HG03575 (cell line): ENCODE measurements around the gene STAM2.
"Not testable (repeated sequence)": the region's sequence is repeated elsewhere in the genome, so short reads cannot be mapped to it uniquely, and the experiment has no call there.

Experiments
- ATAC-seq: cut with Tn5 transposase; IDR thresholded peaks from one replicate; pipeline ENCODE4 v1.9.1; 2021; ENCODE audit not compliant: unreplicated experiment, insufficient number of reproducible peaks, low FRiP score; ENCODE audit errors: extremely low read depth

The STAM2 gene

GRCh38 chr2:152122161-152122560 lies 53.4 kb downstream of the STAM2 start:
- no peak for ATAC-seq

- no peak for ATAC-seq
Measured at GRCh38 chr2:152120430-152120829, 55.1 kb downstream of the STAM2 start.

GRCh38 chr2:152115952-152116351 lies 59.6 kb downstream of the STAM2 start:
- ATAC-seq = no peak

GRCh38 chr2:152114366-152114765 lies 61.2 kb downstream of the STAM2 start:
- no peak for ATAC-seq

GRCh38 chr2:152107140-152107539 lies 68.4 kb downstream of the STAM2 start:
- ATAC-seq = not testable (repeated sequence)

GRCh38 chr2:152106464-152106863 lies 69.1 kb downstream of the STAM2 start:
- no peak for ATAC-seq

GRCh38 chr2:152103271-152103670 lies 72.3 kb downstream of the STAM2 start:
- no peak for ATAC-seq

GRCh38 chr2:152100961-152101360 lies 74.6 kb downstream of the STAM2 start:
- no peak for ATAC-seq

- no peak for ATAC-seq
Measured at GRCh38 chr2:152099367-152100050, 76.1 kb downstream of the STAM2 start.

- ATAC-seq = no peak
Measured at GRCh38 chr2:152098496-152099366, 76.8 kb downstream of the STAM2 start, which contains the start of gene CACNB4. CACNB4 (minus strand) TSS chr2:152099044.

- ATAC-seq = no peak
Measured at GRCh38 chr2:152097801-152098495, 77.6 kb downstream of the STAM2 start.

GRCh38 chr2:152097290-152097800 lies 78.2 kb downstream of the STAM2 start:
- no peak for ATAC-seq

- no peak for ATAC-seq
Measured at GRCh38 chr2:152095146-152095545, 80.4 kb downstream of the STAM2 start.

- ATAC-seq = no peak
Measured at GRCh38 chr2:152094014-152094413, 81.5 kb downstream of the STAM2 start.

GRCh38 chr2:152093464-152093863 lies 82.1 kb downstream of the STAM2 start:
- ATAC-seq = no peak

- ATAC-seq = no peak
Measured at GRCh38 chr2:152092095-152092494, 83.5 kb downstream of the STAM2 start.

GRCh38 chr2:152090726-152091125 lies 84.8 kb downstream of the STAM2 start:
- ATAC-seq = not testable (repeated sequence)

GRCh38 chr2:152089238-152089637 lies 86.3 kb downstream of the STAM2 start:
- no peak for ATAC-seq

- ATAC-seq = no peak
Measured at GRCh38 chr2:152088006-152088405, 87.6 kb downstream of the STAM2 start.
